Neural cell (in vitro differentiated cells): Measurements from ENCODE around the gene ZNF329. TPM values are rescaled to one million over a fixed set of nuclear protein-coding genes. Genes with fewer than 3 reads are reported as not detected.

Source experiments
- H2AFZ ChIP-seq: fragments of 200-600, 300-800 bp; sonication (generic), shearing (Covaris generic); 2 replicates; pipeline ENCODE4 v1.6.0; 2014; ENCODE audit warnings: low read depth, mild to moderate bottlenecking, antibody characterized with exemption, low read length, moderate library complexity
- H3F3A ChIP-seq: fragments of 200-600 bp; shearing (Covaris generic); 2 replicates; pipeline ENCODE4 v1.6.1; 2016; ENCODE audit warnings: mild to moderate bottlenecking, moderate library complexity, mixed read lengths, antibody characterized with exemption, low read length; ENCODE audit not compliant: insufficient read depth, poor library complexity, severe bottlenecking
- H3K27ac ChIP-seq: fragments of 200-600, 300-800 bp; sonication (generic), shearing (Covaris generic); 2 replicates; pipeline ENCODE4 v1.5.1; 2014; ENCODE audit warnings: mild to moderate bottlenecking, low read length, moderate library complexity
- H3K27me3 ChIP-seq: fragments of 300-800, 200-600 bp; sonication (generic), shearing (Covaris generic); 2 replicates; pipeline ENCODE4 v1.6.0; 2014; ENCODE audit warnings: mild to moderate bottlenecking, low read depth, low read length, moderate library complexity; ENCODE audit not compliant: insufficient read depth
- H3K36me3 ChIP-seq: fragments of 300-800, 200-600 bp; sonication (generic), shearing (Covaris generic); 2 replicates; pipeline ENCODE4 v1.5.1; 2014; ENCODE audit warnings: mild to moderate bottlenecking, antibody characterized with exemption, low read length, moderate library complexity; ENCODE audit not compliant: insufficient read depth
- H3K4me2 ChIP-seq: fragments of 300-800, 200-600 bp; sonication (generic), shearing (Covaris generic); 2 replicates; pipeline ENCODE4 v1.6.0; 2014; ENCODE audit warnings: mild to moderate bottlenecking, low read length
- H3K4me3 ChIP-seq: fragments of 300-800, 200-600 bp; sonication (generic), shearing (Covaris generic); 2 replicates; pipeline ENCODE4 v1.5.1; 2014; ENCODE audit warnings: mild to moderate bottlenecking, low read length, moderate library complexity
- H3K79me2 ChIP-seq: fragments of 200-600 bp; shearing (Covaris generic); replicated peaks from 2 replicates; pipeline ENCODE4 v1.6.0; 2014; ENCODE audit warnings: mild to moderate bottlenecking, low read length, moderate library complexity; ENCODE audit not compliant: insufficient read depth
- H3K9ac ChIP-seq: fragments of 300-800, 200-600 bp; sonication (generic), shearing (Covaris generic); 2 replicates; pipeline ENCODE4 v1.6.1; 2016; ENCODE audit warnings: mild to moderate bottlenecking, low read length, mixed read lengths
- H3K9me2 ChIP-seq: fragments of 200-600 bp; shearing (Covaris generic); 2 replicates; pipeline ENCODE4 v1.6.1; 2016; ENCODE audit warnings: mild to moderate bottlenecking, low read length, mixed read lengths; ENCODE audit not compliant: insufficient read depth
- H3K9me3 ChIP-seq: fragments of 200-600, 300-800 bp; sonication (generic), shearing (Covaris generic); 2 replicates; pipeline ENCODE4 v1.6.1; 2016; ENCODE audit warnings: mild to moderate bottlenecking, mixed run types, low read length, moderate library complexity, mixed read lengths
- H4K20me1 ChIP-seq: fragments of 200-600 bp; shearing (Covaris generic); 2 replicates; pipeline ENCODE4 v1.6.1; 2016; ENCODE audit warnings: mild to moderate bottlenecking, mixed run types; ENCODE audit not compliant: insufficient read depth
- EP300 ChIP-seq: fragments of 450-650 bp; conservative IDR thresholded peaks from 2 replicates; pipeline ENCODE4 v1.6.1; 2014; ENCODE audit warnings: antibody characterized with exemption, mild to moderate bottlenecking, moderate library complexity; ENCODE audit not compliant: poor library complexity, severe bottlenecking
- EZH2 ChIP-seq: fragments of 200-600, 300-800 bp; shearing (Covaris generic), sonication (generic); IDR thresholded peaks from 2 replicates; pipeline ENCODE4 v1.6.1; 2014; ENCODE audit warnings: antibody characterized with exemption, low read length, borderline replicate concordance, mild to moderate bottlenecking; ENCODE audit not compliant: insufficient read depth, poor library complexity, severe bottlenecking
- MXI1 ChIP-seq: fragments of 450-650 bp; conservative IDR thresholded peaks from 2 replicates; pipeline ENCODE4 v1.6.1; 2014; ENCODE audit warnings: antibody characterized with exemption, mild to moderate bottlenecking; ENCODE audit not compliant: poor library complexity, severe bottlenecking
- POLR2AphosphoS5 ChIP-seq: IDR thresholded peaks from 2 replicates; pipeline ENCODE4 v1.6.1; 2012
- RAD21 ChIP-seq: fragments of 450-650 bp; conservative IDR thresholded peaks from 2 replicates; pipeline ENCODE4 v1.6.1; 2014; ENCODE audit warnings: antibody characterized with exemption, mild to moderate bottlenecking, moderate library complexity
- SMC3 ChIP-seq: fragments of 450-650 bp; conservative IDR thresholded peaks from 2 replicates; pipeline ENCODE4 v1.6.1; 2014; ENCODE audit warnings: antibody characterized with exemption, mild to moderate bottlenecking, moderate library complexity; ENCODE audit not compliant: poor library complexity
- TAF1 ChIP-seq: IDR thresholded peaks from 2 replicates; pipeline ENCODE4 v1.6.1; 2012; ENCODE audit warnings: low read depth
- polyA plus RNA-seq: library from polyadenylated mRNA; depleted of rRNA; stranded (reverse); fragments of >200 nt; gene quantifications from 2 replicates; pipeline ENCODE4 v1.2.3, GENCODE V29; 2014
- TF ChIP-seq, protein P1 (sequence below): IDR thresholded peaks from 2 replicates; pipeline ENCODE4 v1.6.1; 2012; ENCODE audit warnings: borderline replicate concordance
- TF ChIP-seq, protein P2 (sequence below): fragments of 450-650 bp; IDR thresholded peaks from 2 replicates; pipeline ENCODE4 v1.5.1; 2014; ENCODE audit warnings: antibody characterized with exemption, mild to moderate bottlenecking, moderate library complexity; ENCODE audit not compliant: poor library complexity, severe bottlenecking

The ZNF329 gene
- polyA plus RNA-seq, 1 donor from 2014 or later, result 20.6 TPM

DNA sequence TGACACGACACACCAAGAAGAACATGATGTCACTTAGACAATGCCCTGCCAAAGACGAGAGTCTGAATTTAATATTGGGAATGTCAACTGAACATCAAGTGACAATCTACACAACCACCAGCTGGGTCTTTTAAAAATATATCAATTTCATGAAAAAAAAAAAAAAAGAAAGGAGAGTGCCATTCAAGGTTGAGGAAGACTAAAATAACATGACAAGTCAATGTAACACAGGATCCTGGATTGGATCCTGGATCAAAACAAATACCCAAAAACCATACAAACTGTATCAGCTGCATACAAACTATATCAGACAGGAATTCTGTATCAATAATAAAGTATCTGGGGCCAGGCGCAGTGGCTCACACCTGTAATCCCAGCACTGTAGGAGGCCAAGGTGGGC, 4.7 kb downstream of the ZNF329 start:
- H3K9me2 ChIP-seq, result no peaks in the 10 kb centered on the region
- no peak overlapping the region for H3K4me3 ChIP-seq
- peaks cover 17% of the 10 kb centered on the region for H3K9me3 ChIP-seq
- no peaks in the 10 kb centered on the region for H3K27me3 ChIP-seq
- no peaks in the 10 kb centered on the region for H4K20me1 ChIP-seq
- H3K27ac ChIP-seq, result no peak overlapping the region
- H3K9ac ChIP-seq, result no peak overlapping the region
- TF ChIP-seq MXI1 (no peak), SMC3 (no peak), EZH2 (no peak), TAF1 (no peak), RAD21 (no peak), POLR2AphosphoS5 (no peak), EP300 (no peak)
- TF ChIP-seq, protein P1, sequence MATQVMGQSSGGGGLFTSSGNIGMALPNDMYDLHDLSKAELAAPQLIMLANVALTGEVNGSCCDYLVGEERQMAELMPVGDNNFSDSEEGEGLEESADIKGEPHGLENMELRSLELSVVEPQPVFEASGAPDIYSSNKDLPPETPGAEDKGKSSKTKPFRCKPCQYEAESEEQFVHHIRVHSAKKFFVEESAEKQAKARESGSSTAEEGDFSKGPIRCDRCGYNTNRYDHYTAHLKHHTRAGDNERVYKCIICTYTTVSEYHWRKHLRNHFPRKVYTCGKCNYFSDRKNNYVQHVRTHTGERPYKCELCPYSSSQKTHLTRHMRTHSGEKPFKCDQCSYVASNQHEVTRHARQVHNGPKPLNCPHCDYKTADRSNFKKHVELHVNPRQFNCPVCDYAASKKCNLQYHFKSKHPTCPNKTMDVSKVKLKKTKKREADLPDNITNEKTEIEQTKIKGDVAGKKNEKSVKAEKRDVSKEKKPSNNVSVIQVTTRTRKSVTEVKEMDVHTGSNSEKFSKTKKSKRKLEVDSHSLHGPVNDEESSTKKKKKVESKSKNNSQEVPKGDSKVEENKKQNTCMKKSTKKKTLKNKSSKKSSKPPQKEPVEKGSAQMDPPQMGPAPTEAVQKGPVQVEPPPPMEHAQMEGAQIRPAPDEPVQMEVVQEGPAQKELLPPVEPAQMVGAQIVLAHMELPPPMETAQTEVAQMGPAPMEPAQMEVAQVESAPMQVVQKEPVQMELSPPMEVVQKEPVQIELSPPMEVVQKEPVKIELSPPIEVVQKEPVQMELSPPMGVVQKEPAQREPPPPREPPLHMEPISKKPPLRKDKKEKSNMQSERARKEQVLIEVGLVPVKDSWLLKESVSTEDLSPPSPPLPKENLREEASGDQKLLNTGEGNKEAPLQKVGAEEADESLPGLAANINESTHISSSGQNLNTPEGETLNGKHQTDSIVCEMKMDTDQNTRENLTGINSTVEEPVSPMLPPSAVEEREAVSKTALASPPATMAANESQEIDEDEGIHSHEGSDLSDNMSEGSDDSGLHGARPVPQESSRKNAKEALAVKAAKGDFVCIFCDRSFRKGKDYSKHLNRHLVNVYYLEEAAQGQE, result no peak
- TF ChIP-seq, protein P2, sequence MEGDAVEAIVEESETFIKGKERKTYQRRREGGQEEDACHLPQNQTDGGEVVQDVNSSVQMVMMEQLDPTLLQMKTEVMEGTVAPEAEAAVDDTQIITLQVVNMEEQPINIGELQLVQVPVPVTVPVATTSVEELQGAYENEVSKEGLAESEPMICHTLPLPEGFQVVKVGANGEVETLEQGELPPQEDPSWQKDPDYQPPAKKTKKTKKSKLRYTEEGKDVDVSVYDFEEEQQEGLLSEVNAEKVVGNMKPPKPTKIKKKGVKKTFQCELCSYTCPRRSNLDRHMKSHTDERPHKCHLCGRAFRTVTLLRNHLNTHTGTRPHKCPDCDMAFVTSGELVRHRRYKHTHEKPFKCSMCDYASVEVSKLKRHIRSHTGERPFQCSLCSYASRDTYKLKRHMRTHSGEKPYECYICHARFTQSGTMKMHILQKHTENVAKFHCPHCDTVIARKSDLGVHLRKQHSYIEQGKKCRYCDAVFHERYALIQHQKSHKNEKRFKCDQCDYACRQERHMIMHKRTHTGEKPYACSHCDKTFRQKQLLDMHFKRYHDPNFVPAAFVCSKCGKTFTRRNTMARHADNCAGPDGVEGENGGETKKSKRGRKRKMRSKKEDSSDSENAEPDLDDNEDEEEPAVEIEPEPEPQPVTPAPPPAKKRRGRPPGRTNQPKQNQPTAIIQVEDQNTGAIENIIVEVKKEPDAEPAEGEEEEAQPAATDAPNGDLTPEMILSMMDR, result no peak
- no peak overlapping the region for H3K4me2 ChIP-seq
- no peak overlapping the region for H2AFZ ChIP-seq
- peaks cover 8% of the 10 kb centered on the region for H3K36me3 ChIP-seq
- no peaks in the 10 kb centered on the region for H3F3A ChIP-seq
- H3K79me2 ChIP-seq, result peaks cover 40% of the 10 kb centered on the region

DNA sequence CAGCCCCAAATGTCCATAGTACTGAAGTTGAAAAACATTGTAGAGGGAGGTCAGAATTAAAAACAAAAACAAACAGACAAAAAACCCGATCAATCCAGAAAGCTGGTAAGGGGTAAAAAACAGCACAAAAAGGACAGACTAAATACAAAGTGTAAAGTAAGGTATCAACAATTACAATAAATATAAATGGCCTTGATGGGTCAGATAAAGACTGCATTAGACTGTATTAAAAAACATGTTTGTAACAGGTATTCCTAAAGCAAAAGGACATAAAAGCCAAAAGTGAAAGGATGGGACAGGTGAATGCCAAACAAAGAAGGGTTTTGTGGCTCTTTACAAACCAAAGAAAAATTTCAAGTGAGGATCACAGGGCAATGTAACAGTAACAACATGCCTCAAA, 16.3 kb downstream of the ZNF329 start:
- peaks cover 25% of the 10 kb centered on the region for H3K36me3 ChIP-seq
- H4K20me1 ChIP-seq, result no peaks in the 10 kb centered on the region
- H3K9me3 ChIP-seq, result peaks cover 44% of the 10 kb centered on the region
- no peak overlapping the region for H3K4me2 ChIP-seq
- no peak overlapping the region for H3K4me3 ChIP-seq
- no peaks in the 10 kb centered on the region for H3F3A ChIP-seq
- H3K9ac ChIP-seq, result no peak overlapping the region
- no peaks in the 10 kb centered on the region for H3K79me2 ChIP-seq
- no peak overlapping the region for H2AFZ ChIP-seq
- no peaks in the 10 kb centered on the region for H3K9me2 ChIP-seq
- H3K27ac ChIP-seq, result no peak overlapping the region
- no peak for TF ChIP-seq EP300
- no peak for TF ChIP-seq EZH2
- no peak for TF ChIP-seq SMC3
- no peak for TF ChIP-seq TAF1
- TF ChIP-seq RAD21, result no peak
- TF ChIP-seq MXI1, result no peak
- TF ChIP-seq POLR2AphosphoS5, result no peak
- TF ChIP-seq, protein P1, result no peak
- TF ChIP-seq, protein P2, result no peak
- H3K27me3 ChIP-seq, result no peaks in the 10 kb centered on the region
